GM12864 (cell line): ENCODE data around the gene SRRM4.

Experiments used
- DNase-seq: peaks from one replicate; pipeline ENCODE4 v3.0.0-alpha.2; 2011; ENCODE audit warnings: low read depth
- H3K4me3 ChIP-seq: 2 replicates; pipeline ENCODE4 v1.5.1; 2011; ENCODE audit warnings: mild to moderate bottlenecking, low read depth, low read length, control low read depth
- TF ChIP-seq, protein P1 (sequence below): IDR thresholded peaks from 2 replicates; pipeline ENCODE4 v1.5.1; 2011; ENCODE audit warnings: low read depth, mild to moderate bottlenecking, moderate library complexity, low read length, control low read depth, inconsistent platforms; ENCODE audit errors: missing control alignments

SRRM4 gene

DNA sequence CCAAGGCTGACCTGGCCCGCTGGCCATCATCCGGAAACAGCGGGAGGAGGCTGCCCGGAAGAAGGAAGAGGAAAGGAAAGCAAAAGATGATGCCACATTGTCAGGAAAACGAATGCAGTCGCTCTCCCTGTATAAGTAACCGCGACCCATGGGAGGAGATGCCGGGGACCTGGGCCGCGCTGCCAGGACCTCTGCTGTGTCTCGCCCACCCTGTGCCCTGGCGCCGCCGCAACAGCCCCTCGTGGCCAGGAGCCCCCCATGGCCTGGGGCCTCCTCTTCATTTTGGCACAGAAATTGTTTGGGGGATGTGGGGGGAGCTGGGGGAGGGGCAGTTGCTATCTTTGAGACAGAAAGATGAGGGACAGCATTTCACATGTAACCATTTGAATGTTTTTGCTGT is 213.9 kb downstream of the SRRM4 start:
- no peak overlapping the region for H3K4me3 ChIP-seq
- TF ChIP-seq, protein P1, sequence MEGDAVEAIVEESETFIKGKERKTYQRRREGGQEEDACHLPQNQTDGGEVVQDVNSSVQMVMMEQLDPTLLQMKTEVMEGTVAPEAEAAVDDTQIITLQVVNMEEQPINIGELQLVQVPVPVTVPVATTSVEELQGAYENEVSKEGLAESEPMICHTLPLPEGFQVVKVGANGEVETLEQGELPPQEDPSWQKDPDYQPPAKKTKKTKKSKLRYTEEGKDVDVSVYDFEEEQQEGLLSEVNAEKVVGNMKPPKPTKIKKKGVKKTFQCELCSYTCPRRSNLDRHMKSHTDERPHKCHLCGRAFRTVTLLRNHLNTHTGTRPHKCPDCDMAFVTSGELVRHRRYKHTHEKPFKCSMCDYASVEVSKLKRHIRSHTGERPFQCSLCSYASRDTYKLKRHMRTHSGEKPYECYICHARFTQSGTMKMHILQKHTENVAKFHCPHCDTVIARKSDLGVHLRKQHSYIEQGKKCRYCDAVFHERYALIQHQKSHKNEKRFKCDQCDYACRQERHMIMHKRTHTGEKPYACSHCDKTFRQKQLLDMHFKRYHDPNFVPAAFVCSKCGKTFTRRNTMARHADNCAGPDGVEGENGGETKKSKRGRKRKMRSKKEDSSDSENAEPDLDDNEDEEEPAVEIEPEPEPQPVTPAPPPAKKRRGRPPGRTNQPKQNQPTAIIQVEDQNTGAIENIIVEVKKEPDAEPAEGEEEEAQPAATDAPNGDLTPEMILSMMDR: no peak

DNA sequence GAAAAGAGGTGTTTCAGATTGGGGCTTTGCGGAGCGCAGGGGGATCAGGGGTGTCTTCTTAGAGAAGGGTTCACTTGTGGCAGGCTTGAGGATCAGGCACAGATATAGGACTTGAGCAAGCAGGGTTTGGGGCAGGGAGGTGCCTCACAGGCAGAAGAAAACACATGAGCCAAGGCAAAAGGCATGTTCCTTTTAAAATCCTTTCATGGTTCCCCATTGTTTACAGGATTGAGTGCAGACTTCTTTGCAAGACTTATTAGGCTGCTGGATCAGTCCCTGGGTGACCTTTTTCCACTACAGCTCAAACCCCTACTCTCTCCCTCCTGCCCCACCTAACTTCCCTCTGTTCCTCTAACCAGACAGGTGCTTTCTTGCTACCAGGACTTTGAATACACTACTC is 217.1 kb downstream of the SRRM4 start:
- DNase-seq: no peak
- no peak overlapping the region for H3K4me3 ChIP-seq
- TF ChIP-seq, protein P1: no peak

More for the DNA sequence above, 213.9 kb downstream of the SRRM4 start:
- no peak for DNase-seq

DNA sequence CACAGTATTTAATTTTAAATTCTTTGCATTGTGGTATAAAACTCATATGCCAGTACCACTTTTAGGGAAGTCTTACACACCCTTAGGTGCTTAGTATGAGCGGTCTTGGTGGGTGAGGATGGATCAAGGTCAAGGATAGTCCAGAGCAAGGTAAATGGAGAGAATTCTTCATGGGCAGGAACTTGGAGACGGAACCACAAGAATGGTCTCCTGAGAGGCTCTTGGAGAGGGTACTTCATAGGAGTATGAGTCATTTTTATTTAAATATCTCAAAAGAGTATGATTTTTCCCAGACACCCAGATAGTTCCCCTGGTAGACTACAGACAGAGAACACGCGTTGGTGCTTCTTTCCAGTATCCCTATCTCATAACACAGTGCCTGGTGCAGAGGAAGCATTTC is 219.3 kb downstream of the SRRM4 start:
- no peak overlapping the region for H3K4me3 ChIP-seq
- DNase-seq: no peak
- TF ChIP-seq, protein P1: no peak

DNA sequence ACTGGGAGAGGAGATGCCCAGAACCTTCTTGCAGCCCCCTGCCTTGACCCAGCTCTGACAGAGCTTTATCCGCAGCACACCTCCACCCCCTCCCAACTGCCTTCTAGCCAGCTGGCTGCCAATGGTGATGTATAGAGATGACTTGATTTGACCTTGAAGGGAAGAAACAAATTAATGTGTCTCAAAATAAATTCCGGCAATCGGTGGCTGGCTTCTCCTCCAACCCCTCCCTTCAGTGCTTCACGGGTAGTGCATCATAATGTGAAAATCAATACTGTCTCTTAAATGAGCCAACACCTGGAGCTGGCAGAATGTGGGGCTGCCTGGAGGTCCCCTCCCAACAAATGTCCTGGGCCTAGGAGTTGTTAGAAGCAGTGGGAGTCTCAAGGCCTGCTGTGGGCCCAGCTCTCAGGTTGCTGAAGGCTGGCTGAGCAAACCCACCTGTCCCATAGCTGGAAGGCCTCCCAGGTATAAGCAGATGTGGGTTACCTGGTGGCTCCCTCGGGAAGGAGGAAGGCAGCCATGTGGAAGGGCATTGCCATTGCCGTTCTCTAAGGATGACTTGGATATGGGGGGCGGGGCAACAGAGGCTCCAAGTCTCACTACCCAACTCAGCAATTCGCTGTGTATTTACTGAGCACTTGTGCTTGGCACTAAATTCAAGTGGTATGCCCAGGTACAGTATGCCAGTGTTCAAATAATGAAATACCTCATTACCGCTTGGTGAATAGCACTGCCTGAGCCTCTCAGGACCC is 220.6 kb downstream of the SRRM4 start:
- no peak overlapping the region for H3K4me3 ChIP-seq
- DNase-seq: no peak
- TF ChIP-seq, protein P1: no peak

DNA sequence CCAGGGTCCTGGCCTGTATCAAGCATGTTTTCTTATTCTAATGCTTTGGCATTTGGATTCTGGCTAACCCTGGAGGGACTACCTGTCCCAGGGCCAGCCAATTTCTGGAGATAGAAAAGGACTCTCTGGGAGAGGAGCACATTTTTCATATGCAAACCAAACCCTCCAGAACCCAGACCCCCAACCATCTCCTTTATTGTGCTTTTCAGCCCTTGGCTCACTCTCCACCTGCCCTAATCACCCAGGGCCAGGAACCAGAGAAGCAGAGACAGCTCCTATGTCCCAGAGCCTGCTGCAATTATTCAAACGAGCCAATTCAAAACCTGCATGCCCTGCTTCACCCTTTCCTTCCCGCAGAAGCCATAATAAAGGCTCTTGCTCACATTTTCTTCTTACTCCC is 221.2 kb downstream of the SRRM4 start:
- no peak for DNase-seq
- no peak overlapping the region for H3K4me3 ChIP-seq
- TF ChIP-seq, protein P1: no peak

DNA sequence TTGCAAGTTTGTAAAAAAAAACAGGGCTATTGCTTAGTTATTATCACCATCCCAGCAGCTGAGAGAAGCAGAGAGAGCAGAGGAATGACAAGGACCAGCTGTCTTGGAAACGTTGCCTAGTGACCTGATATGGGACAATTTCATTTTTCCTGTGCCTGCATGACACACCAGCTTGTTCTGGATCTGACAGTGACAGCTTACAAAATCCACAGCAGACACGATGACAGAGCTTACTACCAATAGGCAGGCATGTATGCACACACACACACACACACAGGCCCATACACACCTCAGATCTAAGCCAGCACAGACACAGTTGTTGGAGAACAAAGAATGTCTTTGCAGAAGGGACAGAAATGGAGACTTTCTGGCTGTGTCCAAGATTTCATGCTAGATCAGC is 222.8 kb downstream of the SRRM4 start:
- H3K4me3 ChIP-seq: no peak overlapping the region
- DNase-seq: no peak
- TF ChIP-seq, protein P1: no peak

DNA sequence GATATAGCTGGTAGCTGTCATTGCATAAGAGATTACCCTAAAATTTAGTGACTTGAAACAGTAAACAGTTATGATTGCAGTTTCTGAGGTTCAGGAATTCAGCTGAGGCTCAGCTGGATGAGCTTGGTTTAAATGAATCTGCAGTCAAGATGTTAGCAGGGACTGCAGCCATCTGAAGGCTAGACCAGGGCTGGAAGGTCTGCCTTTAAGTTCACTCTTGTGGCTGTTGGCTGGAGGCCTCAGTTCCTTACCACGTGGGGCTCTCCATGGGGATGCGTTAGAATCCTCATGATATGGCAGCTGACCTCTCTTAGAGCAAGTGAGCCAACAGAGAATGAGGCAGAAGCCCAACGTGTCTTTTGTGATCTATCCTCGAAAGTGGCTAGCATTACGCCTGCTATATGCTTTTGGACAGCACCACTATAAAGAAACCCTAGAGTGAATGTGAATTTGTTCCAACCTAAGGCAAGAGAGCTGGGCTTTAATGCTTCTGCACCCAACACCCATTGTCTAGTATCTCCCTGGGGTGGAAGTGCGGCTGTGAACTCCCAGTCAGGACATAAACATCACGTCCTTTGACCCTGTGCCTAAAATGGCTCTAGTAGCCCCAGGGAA is 223.4 kb downstream of the SRRM4 start:
- no peak overlapping the region for H3K4me3 ChIP-seq
- DNase-seq: no peak
- TF ChIP-seq, protein P1: no peak
